ENCODE data around the gene CMTM8.

CMTM8 gene

DNA sequence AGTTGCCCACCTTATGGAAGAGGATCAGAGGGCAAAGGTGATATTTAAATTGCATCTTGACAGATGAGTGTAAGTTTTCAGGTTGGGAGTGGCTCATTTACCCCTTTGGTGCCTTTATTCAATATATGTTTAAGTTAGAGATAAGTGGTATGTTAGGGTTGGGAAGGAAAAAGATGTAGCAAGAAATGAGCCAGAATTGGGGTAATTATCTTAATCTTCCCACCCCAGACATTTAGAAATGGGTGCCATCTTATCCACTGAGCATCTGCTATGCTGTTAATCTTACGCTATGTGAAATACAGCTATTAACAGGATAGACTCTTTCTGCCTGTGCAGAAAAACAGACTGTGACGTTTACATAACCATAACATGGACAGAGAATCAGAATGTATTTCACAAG, 159.5 kb downstream of the CMTM8 start:
- ATAC-seq: no peak
- TF ChIP-seq ISL1 (CRISPR knock-in tag; IDR thresholded peaks at IDR 0.05) (no peak), ZNF70 (CRISPR knock-in tag; IDR thresholded peaks at IDR 0.05) (no peak), ESRRG (CRISPR knock-in tag; IDR thresholded peaks at IDR 0.05) (no peak), ARNTL (CRISPR knock-in tag; IDR thresholded peaks at IDR 0.05; ENCODE audit: borderline replicate concordance, low read depth) (no peak), PATZ1 (CRISPR knock-in tag; IDR thresholded peaks at IDR 0.05; ENCODE audit: borderline replicate concordance) (no peak), CSDC2 (CRISPR knock-in tag; IDR thresholded peaks at IDR 0.05) (no peak), RARB (CRISPR knock-in tag; IDR thresholded peaks at IDR 0.05) (no peak)

- TF ChIP-seq, protein P1, sequence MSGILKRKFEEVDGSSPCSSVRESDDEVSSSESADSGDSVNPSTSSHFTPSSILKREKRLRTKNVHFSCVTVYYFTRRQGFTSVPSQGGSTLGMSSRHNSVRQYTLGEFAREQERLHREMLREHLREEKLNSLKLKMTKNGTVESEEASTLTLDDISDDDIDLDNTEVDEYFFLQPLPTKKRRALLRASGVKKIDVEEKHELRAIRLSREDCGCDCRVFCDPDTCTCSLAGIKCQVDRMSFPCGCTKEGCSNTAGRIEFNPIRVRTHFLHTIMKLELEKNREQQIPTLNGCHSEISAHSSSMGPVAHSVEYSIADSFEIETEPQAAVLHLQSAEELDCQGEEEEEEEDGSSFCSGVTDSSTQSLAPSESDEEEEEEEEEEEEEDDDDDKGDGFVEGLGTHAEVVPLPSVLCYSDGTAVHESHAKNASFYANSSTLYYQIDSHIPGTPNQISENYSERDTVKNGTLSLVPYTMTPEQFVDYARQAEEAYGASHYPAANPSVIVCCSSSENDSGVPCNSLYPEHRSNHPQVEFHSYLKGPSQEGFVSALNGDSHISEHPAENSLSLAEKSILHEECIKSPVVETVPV (CRISPR knock-in tag; IDR thresholded peaks at IDR 0.05): no peak
- TF ChIP-seq CREB5 (CRISPR knock-in tag; IDR thresholded peaks at IDR 0.05; ENCODE audit: low read depth) (no peak), PATZ1 (CRISPR knock-in tag; IDR thresholded peaks at IDR 0.05; ENCODE audit: borderline replicate concordance) (no peak)
- no peak for ATAC-seq
Observed at GRCh38 chr3:32398531-32398930, 160.1 kb downstream of the CMTM8 start.

DNA sequence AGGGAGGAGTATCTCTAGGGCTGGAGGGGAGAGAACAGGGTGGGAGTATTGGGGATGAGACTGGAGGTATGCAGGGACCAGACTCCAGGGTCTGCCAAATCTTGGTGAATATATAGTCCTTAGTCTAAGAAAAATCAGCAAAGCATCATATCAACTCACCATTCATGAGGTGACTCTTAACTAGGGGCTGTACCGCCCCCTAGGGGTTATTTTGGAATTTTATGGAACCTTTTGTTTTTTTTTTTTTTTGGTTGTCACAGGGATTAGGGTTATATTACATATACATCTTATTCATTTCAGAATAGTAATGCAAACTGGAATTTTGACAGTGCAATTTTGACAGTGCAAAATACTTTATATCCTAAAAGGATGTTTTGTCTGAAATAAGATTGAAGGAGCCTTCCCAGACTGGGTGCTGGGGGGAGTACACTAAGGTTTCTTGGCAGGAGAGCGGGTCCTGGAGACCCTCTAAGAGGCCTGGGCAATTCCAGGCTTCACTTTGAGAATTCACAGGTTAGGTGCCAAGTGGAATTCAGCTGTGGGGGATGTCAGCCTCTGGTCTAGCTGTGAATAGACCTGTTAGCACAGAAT, 160.6 kb downstream of the CMTM8 start:
- peak; percentile 20 for ATAC-seq
- TF ChIP-seq CREB5 (CRISPR knock-in tag; IDR thresholded peaks at IDR 0.05; ENCODE audit: low read depth) (no peak), ARNTL (CRISPR knock-in tag; IDR thresholded peaks at IDR 0.05; ENCODE audit: borderline replicate concordance, low read depth) (no peak), CSDC2 (CRISPR knock-in tag; IDR thresholded peaks at IDR 0.05) (no peak), ZNF565 (CRISPR knock-in tag; conservative IDR thresholded peaks at IDR 0.05; ENCODE audit: low read depth) (no peak), ZFP3 (CRISPR knock-in tag; IDR thresholded peaks at IDR 0.05) (no peak), BACH2 (CRISPR knock-in tag; IDR thresholded peaks at IDR 0.05; ENCODE audit: borderline replicate concordance) (no peak), TCF4 (CRISPR knock-in tag; IDR thresholded peaks at IDR 0.05; ENCODE audit: borderline replicate concordance) (no peak), PPARA (CRISPR knock-in tag; IDR thresholded peaks at IDR 0.05; ENCODE audit: borderline replicate concordance) (no peak), SNAI2 (CRISPR knock-in tag; IDR thresholded peaks at IDR 0.05) (no peak), GLIS3 (CRISPR knock-in tag; IDR thresholded peaks at IDR 0.05) (no peak), ZC3H10 (CRISPR knock-in tag; IDR thresholded peaks at IDR 0.05) (no peak), OSR1 (CRISPR knock-in tag; IDR thresholded peaks at IDR 0.05) (no peak), PATZ1 (CRISPR knock-in tag; IDR thresholded peaks at IDR 0.05; ENCODE audit: borderline replicate concordance) (no peak), RARB (CRISPR knock-in tag; IDR thresholded peaks at IDR 0.05) (no peak)
- TF ChIP-seq, protein P1 (CRISPR knock-in tag; IDR thresholded peaks at IDR 0.05): no peak

Data from SK-N-SH treated with all-trans-retinoic acid at 6 μM for 48 hours (cell line).